Measurements from ENCODE around the gene ZIC4.

ZIC4 gene

GRCh38 chr3:147393943-147394883, 12.1 kb downstream of the ZIC4 start:
- no peak for DNase-seq (ENCODE audit: low read depth)
- TF ChIP-seq CTCF (conservative IDR thresholded peaks at IDR 0.05; ENCODE audit: low read depth, low read length) = no peak
- H3K4me3 ChIP-seq (ENCODE audit: low read length) = peak overlapping the region; percentile 20

- H3K4me3 ChIP-seq (ENCODE audit: low read length) = peak overlapping the region; percentile 20
- no peak for DNase-seq (ENCODE audit: low read depth)
- no peak for TF ChIP-seq CTCF (conservative IDR thresholded peaks at IDR 0.05; ENCODE audit: low read depth, low read length)
Measured at GRCh38 chr3:147393261-147393942, 12.9 kb downstream of the ZIC4 start.

- peak overlapping the region; percentile 43 for H3K4me3 ChIP-seq (ENCODE audit: low read length)
- TF ChIP-seq CTCF (conservative IDR thresholded peaks at IDR 0.05; ENCODE audit: low read depth, low read length) = no peak
- no peak for DNase-seq (ENCODE audit: low read depth)
Measured at GRCh38 chr3:147392625-147392946, 13.8 kb downstream of the ZIC4 start.

- no peak for DNase-seq (ENCODE audit: low read depth)
- peak; percentile 33 for TF ChIP-seq CTCF (conservative IDR thresholded peaks at IDR 0.05; ENCODE audit: low read depth, low read length)
- H3K4me3 ChIP-seq (ENCODE audit: low read length) = peak overlapping the region; percentile 43
Measured at GRCh38 chr3:147391781-147392624, 14.3 kb downstream of the ZIC4 start.

- TF ChIP-seq CTCF (conservative IDR thresholded peaks at IDR 0.05; ENCODE audit: low read depth, low read length) = no peak
- H3K4me3 ChIP-seq (ENCODE audit: low read length) = no peak overlapping the region
- no peak for DNase-seq (ENCODE audit: low read depth)
Measured at GRCh38 chr3:147390589-147391569, 15.5 kb downstream of the ZIC4 start.

GRCh38 chr3:147389717-147390116, 16.6 kb downstream of the ZIC4 start:
- H3K4me3 ChIP-seq (ENCODE audit: low read length) = no peak overlapping the region
- no peak for DNase-seq (ENCODE audit: low read depth)
- TF ChIP-seq CTCF (conservative IDR thresholded peaks at IDR 0.05; ENCODE audit: low read depth, low read length) = no peak
